ENCODE results near the gene RGS13. TPM values are rescaled to one million over a fixed set of nuclear protein-coding genes. Genes with fewer than 3 reads are reported as not detected.
A peak's percentile ranks its signal among the peaks of the same experiment; 100 is the strongest.

The RGS13 gene
- total and polyA plus RNA-seq, 2 donors (not counting 1 experiment from before 2014, with no cell fraction given), result not detected

GRCh38 chr1:192603218-192603787 lies 32.6 kb upstream of the RGS13 start:
- no peaks in the 10 kb centered on the region for H4K20me1 ChIP-seq (ENCODE audit: control insufficient read depth, extremely low read depth, insufficient read depth, low read length)
- no peak overlapping the region for H3K9ac ChIP-seq (ENCODE audit: insufficient read depth, low read length)
- no peak overlapping the region for H3K4me3 ChIP-seq (replicated peaks in 1 of 4; ENCODE audit: control extremely low read depth in 1 of 4, insufficient read depth in 1 of 4, low read depth in 3 of 4, low read length in 4 of 4)
- no peak overlapping the region for H2AFZ ChIP-seq (ENCODE audit: low read length)
- H3K4me2 ChIP-seq (ENCODE audit: extremely low read depth, insufficient read depth, low read length), result no peak overlapping the region
- H3K9me3 ChIP-seq (ENCODE audit: control insufficient read depth, insufficient read depth, low read depth, low read length), result no peaks in the 10 kb centered on the region
- H3K79me2 ChIP-seq (ENCODE audit: control insufficient read depth, insufficient read depth, low read length), result no peaks in the 10 kb centered on the region
- no peaks in the 10 kb centered on the region for H3K36me3 ChIP-seq (ENCODE audit: control insufficient read depth, insufficient read depth, low read length)
- no peaks in the 10 kb centered on the region for H3K4me1 ChIP-seq (ENCODE audit: control insufficient read depth, extremely low read depth, insufficient read depth, low read length)
- H3K27ac ChIP-seq (ENCODE audit: insufficient read depth, low read length), result no peak overlapping the region
- no peaks in the 10 kb centered on the region for H3K27me3 ChIP-seq (ENCODE audit: control insufficient read depth, insufficient read depth, low read length)
- TF ChIP-seq EZH2 (IDR thresholded peaks at IDR 0.05; ENCODE audit: low read length, missing control alignments) (no peak), CTCF (conservative IDR thresholded peaks at IDR 0.05 in 1 of 2, IDR thresholded peaks at IDR 0.05 in 1 of 2; ENCODE audit: low read depth in 1 of 2, low read length in 2 of 2) (no peak)
- no peak for DNase-seq (ENCODE audit: low read depth in 2 of 2)

- Histone ChIP-seq H3K9ac (ENCODE audit: insufficient read depth, low read length) (no peak overlapping the region), H3K4me3 (replicated peaks in 1 of 4; ENCODE audit: control extremely low read depth in 1 of 4, insufficient read depth in 1 of 4, low read depth in 3 of 4, low read length in 4 of 4) (no peak overlapping the region), H3K36me3 (ENCODE audit: control insufficient read depth, insufficient read depth, low read length) (no peaks in the 10 kb centered on the region), H3K27ac (ENCODE audit: insufficient read depth, low read length) (no peak overlapping the region), H3K79me2 (ENCODE audit: control insufficient read depth, insufficient read depth, low read length) (no peaks in the 10 kb centered on the region), H3K9me3 (ENCODE audit: control insufficient read depth, insufficient read depth, low read depth, low read length) (no peaks in the 10 kb centered on the region), H3K4me2 (ENCODE audit: extremely low read depth, insufficient read depth, low read length) (no peak overlapping the region), H4K20me1 (ENCODE audit: control insufficient read depth, extremely low read depth, insufficient read depth, low read length) (no peaks in the 10 kb centered on the region), H2AFZ (ENCODE audit: low read length) (no peak overlapping the region), H3K4me1 (ENCODE audit: control insufficient read depth, extremely low read depth, insufficient read depth, low read length) (no peaks in the 10 kb centered on the region), H3K27me3 (ENCODE audit: control insufficient read depth, insufficient read depth, low read length) (no peaks in the 10 kb centered on the region)
- no peak for TF ChIP-seq EZH2 (IDR thresholded peaks at IDR 0.05; ENCODE audit: low read length, missing control alignments)
- no peak for TF ChIP-seq CTCF (conservative IDR thresholded peaks at IDR 0.05 in 1 of 2, IDR thresholded peaks at IDR 0.05 in 1 of 2; ENCODE audit: low read depth in 1 of 2, low read length in 2 of 2)
- peak in 1 of 2 donors; percentile 78 for DNase-seq (ENCODE audit: low read depth in 2 of 2)
Measured at GRCh38 chr1:192604979-192605620, 30.8 kb upstream of the RGS13 start.

GRCh38 chr1:192608671-192609070 lies 27.3 kb upstream of the RGS13 start:
- no peak overlapping the region for H3K4me2 ChIP-seq (ENCODE audit: extremely low read depth, insufficient read depth, low read length)
- no peaks in the 10 kb centered on the region for H4K20me1 ChIP-seq (ENCODE audit: control insufficient read depth, extremely low read depth, insufficient read depth, low read length)
- no peaks in the 10 kb centered on the region for H3K4me1 ChIP-seq (ENCODE audit: control insufficient read depth, extremely low read depth, insufficient read depth, low read length)

More at GRCh38 chr1:192608671-192609070, 27.3 kb upstream of the RGS13 start:
- no peaks in the 10 kb centered on the region for H3K79me2 ChIP-seq (ENCODE audit: control insufficient read depth, insufficient read depth, low read length)
- no peak overlapping the region for H3K4me3 ChIP-seq (replicated peaks in 1 of 4; ENCODE audit: control extremely low read depth in 1 of 4, insufficient read depth in 1 of 4, low read depth in 3 of 4, low read length in 4 of 4)
- no peaks in the 10 kb centered on the region for H3K27me3 ChIP-seq (ENCODE audit: control insufficient read depth, insufficient read depth, low read length)
- H2AFZ ChIP-seq (ENCODE audit: low read length), result no peak overlapping the region
- H3K36me3 ChIP-seq (ENCODE audit: control insufficient read depth, insufficient read depth, low read length), result no peaks in the 10 kb centered on the region
- no peak for TF ChIP-seq EZH2 (IDR thresholded peaks at IDR 0.05; ENCODE audit: low read length, missing control alignments)
- TF ChIP-seq CTCF (conservative IDR thresholded peaks at IDR 0.05 in 1 of 2, IDR thresholded peaks at IDR 0.05 in 1 of 2; ENCODE audit: low read depth in 1 of 2, low read length in 2 of 2), result no peak
- no peaks in the 10 kb centered on the region for H3K9me3 ChIP-seq (ENCODE audit: control insufficient read depth, insufficient read depth, low read depth, low read length)
- no peak overlapping the region for H3K27ac ChIP-seq (ENCODE audit: insufficient read depth, low read length)
- no peak overlapping the region for H3K9ac ChIP-seq (ENCODE audit: insufficient read depth, low read length)
- DNase-seq (ENCODE audit: low read depth in 2 of 2), result no peak

All from fibroblast of lung (primary cell).